ENCODE data around the gene IL4I1. TPM values are rescaled to one million over a fixed set of nuclear protein-coding genes. Genes with fewer than 3 reads are reported as not detected.

IL4I1 gene
- total and polyA plus RNA-seq, 2 experiments from 2014 or later = 0.66 TPM; not detected in 1

- Histone ChIP-seq H2AFZ (no peak overlapping the region), H3K27ac (no peak overlapping the region), H3K27me3 (replicated peaks; ENCODE audit: insufficient read depth) (no peaks in the 10 kb centered on the region), H3K4me1 (ENCODE audit: insufficient read depth) (no peaks in the 10 kb centered on the region), H3K79me2 (ENCODE audit: insufficient read depth) (no peaks in the 10 kb centered on the region), H3K9me3 (ENCODE audit: low read depth) (no peaks in the 10 kb centered on the region), H3F3A (ENCODE audit: insufficient read depth) (peaks cover 6% of the 10 kb centered on the region; the same call in 1 of the 2 replicates), H3K9ac (no peak overlapping the region), H3K9me2 (ENCODE audit: insufficient read depth) (no peaks in the 10 kb centered on the region), H3K36me3 (ENCODE audit: low read depth) (peaks cover 11% of the 10 kb centered on the region; the same call in 1 of the 2 replicates), H3K4me3 (no peak overlapping the region), H3K4me2 (ENCODE audit: unreplicated experiment) (no peak overlapping the region), H4K20me1 (ENCODE audit: insufficient read depth) (no peaks in the 10 kb centered on the region)
- no peak for TF ChIP-seq EZH2phosphoT487 (IDR thresholded peaks at IDR 0.05; ENCODE audit: insufficient read depth, low read depth)
- no peak for TF ChIP-seq EZH2 (IDR thresholded peaks at IDR 0.05; ENCODE audit: insufficient read depth, poor library complexity, severe bottlenecking)
- 83 to 91% methylated on average over 11 of the region's 11 CpGs for WGBS, 2 experiments (ENCODE audit: low coverage in 1 of 2, low lambda C conversion rate in 2 of 2, missing lambda C conversion rate in 2 of 2)
- in situ Hi-C loops (cut with MboI) = no loop called here
- no peak for DNase-seq
Measured at GRCh38 chr19:49840321-49840720, 56.4 kb downstream of the IL4I1 start.

- Histone ChIP-seq H3K27ac (no peak overlapping the region), H3K9me2 (ENCODE audit: insufficient read depth) (no peaks in the 10 kb centered on the region), H3K9ac (no peak overlapping the region), H3K9me3 (ENCODE audit: low read depth) (no peaks in the 10 kb centered on the region), H3K4me3 (no peak overlapping the region), H3K36me3 (ENCODE audit: low read depth) (peaks cover 11% of the 10 kb centered on the region; the same call in 1 of the 2 replicates), H2AFZ (no peak overlapping the region), H4K20me1 (ENCODE audit: insufficient read depth) (no peaks in the 10 kb centered on the region), H3K79me2 (ENCODE audit: insufficient read depth) (no peaks in the 10 kb centered on the region), H3K4me2 (ENCODE audit: unreplicated experiment) (no peak overlapping the region), H3K27me3 (replicated peaks; ENCODE audit: insufficient read depth) (no peaks in the 10 kb centered on the region), H3F3A (ENCODE audit: insufficient read depth) (0 out of 2 replicates have a peak, but pooled peaks cover 6% of the 10 kb centered on the region), H3K4me1 (ENCODE audit: insufficient read depth) (no peaks in the 10 kb centered on the region)
- WGBS, 2 experiments (ENCODE audit: low coverage in 1 of 2, low lambda C conversion rate in 2 of 2, missing lambda C conversion rate in 2 of 2) = 76 to 79% methylated on average over 11 of the region's 11 CpGs
- in situ Hi-C loops (cut with MboI) = no loop called here
- DNase-seq = no peak
- no peak for TF ChIP-seq EZH2 (IDR thresholded peaks at IDR 0.05; ENCODE audit: insufficient read depth, poor library complexity, severe bottlenecking)
- no peak for TF ChIP-seq EZH2phosphoT487 (IDR thresholded peaks at IDR 0.05; ENCODE audit: insufficient read depth, low read depth)
Measured at GRCh38 chr19:49839713-49840112, 57.0 kb downstream of the IL4I1 start.

Small RNAs within 50 kb of the gene (microRNA-seq; reads per million reads assigned to microRNA genes)
- gene MIR4749 (ENCODE audit: borderline number of aligned reads) = 2.6 reads per million
- 2.6 reads per million for gene MIR4750 (ENCODE audit: borderline number of aligned reads)

Small RNAs within 50 kb of the gene (small RNA-seq; reads per million reads assigned to genes)
- not detected for gene MIR4749 (ENCODE audit: low read depth, low replicate concordance)

Other genes with a start within 250 kb of the IL4I1 start
- gene IRF3, start 231.0 kb downstream of the IL4I1 start, total RNA-seq (2014; rRNA removed; shearing (Covaris generic)) = 50.0 and 55.6 TPM in 2 replicates
- gene IRF3, start 231.0 kb downstream of the IL4I1 start, polyA plus RNA-seq (2016; fragmentation: Nextera tagmentation; extraction: Ambion mirVana) = 28.6 and 28.8 TPM in 2 replicates
- 4.3 and 9.5 TPM in 2 replicates for gene BCL2L12, start 231.0 kb downstream of the IL4I1 start, total RNA-seq (2014; rRNA removed; shearing (Covaris generic))
- 16.6 and 16.7 TPM in 2 replicates for gene BCL2L12, start 231.0 kb downstream of the IL4I1 start, polyA plus RNA-seq (2016; fragmentation: Nextera tagmentation; extraction: Ambion mirVana)
- 192 and 225 TPM in 2 replicates for gene PRMT1, start 219.6 kb downstream of the IL4I1 start, total RNA-seq (2014; rRNA removed; shearing (Covaris generic))
- gene PRMT1, start 219.6 kb downstream of the IL4I1 start, polyA plus RNA-seq (2016; fragmentation: Nextera tagmentation; extraction: Ambion mirVana) = 164 and 173 TPM in 2 replicates
- 0.25 TPM in 1 of 2 replicates, not detected in the other for gene ADM5, start 207.3 kb downstream of the IL4I1 start, total RNA-seq (2014; rRNA removed; shearing (Covaris generic))
- 0.10 TPM in 1 of 2 replicates, not detected in the other for gene ADM5, start 207.3 kb downstream of the IL4I1 start, polyA plus RNA-seq (2016; fragmentation: Nextera tagmentation; extraction: Ambion mirVana)
- gene CPT1C, start 205.8 kb downstream of the IL4I1 start, total RNA-seq (2014; rRNA removed; shearing (Covaris generic)) = 11.7 and 16.6 TPM in 2 replicates
- gene CPT1C, start 205.8 kb downstream of the IL4I1 start, polyA plus RNA-seq (2016; fragmentation: Nextera tagmentation; extraction: Ambion mirVana) = 14.3 and 16.8 TPM in 2 replicates
- 0.38 and 2.1 TPM in 2 replicates for gene TSKS, start 133.6 kb downstream of the IL4I1 start, total RNA-seq (2014; rRNA removed; shearing (Covaris generic))
- gene TSKS, start 133.6 kb downstream of the IL4I1 start, polyA plus RNA-seq (2016; fragmentation: Nextera tagmentation; extraction: Ambion mirVana) = 0.31 and 0.93 TPM in 2 replicates
- 118 and 124 TPM in 2 replicates for gene AP2A1, start 129.9 kb downstream of the IL4I1 start, total RNA-seq (2014; rRNA removed; shearing (Covaris generic))
- gene AP2A1, start 129.9 kb downstream of the IL4I1 start, polyA plus RNA-seq (2016; fragmentation: Nextera tagmentation; extraction: Ambion mirVana) = 64.2 and 64.9 TPM in 2 replicates
- gene FUZ, start 83.6 kb downstream of the IL4I1 start, total RNA-seq (2014; rRNA removed; shearing (Covaris generic)) = 17.7 and 21.1 TPM in 2 replicates
- 11.7 and 15.1 TPM in 2 replicates for gene FUZ, start 83.6 kb downstream of the IL4I1 start, polyA plus RNA-seq (2016; fragmentation: Nextera tagmentation; extraction: Ambion mirVana)
- gene MED25, start 78.6 kb downstream of the IL4I1 start, total RNA-seq (2014; rRNA removed; shearing (Covaris generic)) = 21.8 and 24.2 TPM in 2 replicates
- 17.4 and 21.9 TPM in 2 replicates for gene MED25, start 78.6 kb downstream of the IL4I1 start, polyA plus RNA-seq (2016; fragmentation: Nextera tagmentation; extraction: Ambion mirVana)
- gene PTOV1, start 45.7 kb downstream of the IL4I1 start, total RNA-seq (2014; rRNA removed; shearing (Covaris generic)) = 53.1 and 88.0 TPM in 2 replicates
- 88.9 and 91.7 TPM in 2 replicates for gene PTOV1, start 45.7 kb downstream of the IL4I1 start, polyA plus RNA-seq (2016; fragmentation: Nextera tagmentation; extraction: Ambion mirVana)
- gene PNKP, start 29.3 kb downstream of the IL4I1 start, total RNA-seq (2014; rRNA removed; shearing (Covaris generic)) = 31.5 and 35.9 TPM in 2 replicates
- 32.7 and 42.2 TPM in 2 replicates for gene PNKP, start 29.3 kb downstream of the IL4I1 start, polyA plus RNA-seq (2016; fragmentation: Nextera tagmentation; extraction: Ambion mirVana)
- 11.6 and 17.3 TPM in 2 replicates for gene AKT1S1, start 19.5 kb downstream of the IL4I1 start, total RNA-seq (2014; rRNA removed; shearing (Covaris generic))
- gene AKT1S1, start 19.5 kb downstream of the IL4I1 start, polyA plus RNA-seq (2016; fragmentation: Nextera tagmentation; extraction: Ambion mirVana) = 60.4 and 65.2 TPM in 2 replicates
- 6.3 and 6.6 TPM in 2 replicates for gene TBC1D17, start 19.2 kb downstream of the IL4I1 start, total RNA-seq (2014; rRNA removed; shearing (Covaris generic))
- gene TBC1D17, start 19.2 kb downstream of the IL4I1 start, polyA plus RNA-seq (2016; fragmentation: Nextera tagmentation; extraction: Ambion mirVana) = 32.4 and 33.0 TPM in 2 replicates
- gene ATF5, start 32.3 kb upstream of the IL4I1 start, total RNA-seq (2014; rRNA removed; shearing (Covaris generic)) = 8.9 and 19.1 TPM in 2 replicates
- gene ATF5, start 32.3 kb upstream of the IL4I1 start, polyA plus RNA-seq (2016; fragmentation: Nextera tagmentation; extraction: Ambion mirVana) = 8.0 and 8.9 TPM in 2 replicates
- 35.1 and 41.6 TPM in 2 replicates for gene NUP62, start 32.6 kb upstream of the IL4I1 start, total RNA-seq (2014; rRNA removed; shearing (Covaris generic))
- gene NUP62, start 32.6 kb upstream of the IL4I1 start, polyA plus RNA-seq (2016; fragmentation: Nextera tagmentation; extraction: Ambion mirVana) = 38.4 and 38.5 TPM in 2 replicates
- not detected in 2 replicates for gene SIGLEC11, start 64.3 kb upstream of the IL4I1 start, total RNA-seq (2014; rRNA removed; shearing (Covaris generic))
- gene SIGLEC11, start 64.3 kb upstream of the IL4I1 start, polyA plus RNA-seq (2016; fragmentation: Nextera tagmentation; extraction: Ambion mirVana) = not detected in 2 replicates
- 25.4 and 45.6 TPM in 2 replicates for gene VRK3, start 128.5 kb upstream of the IL4I1 start, total RNA-seq (2014; rRNA removed; shearing (Covaris generic))
- 30.8 and 32.2 TPM in 2 replicates for gene VRK3, start 128.5 kb upstream of the IL4I1 start, polyA plus RNA-seq (2016; fragmentation: Nextera tagmentation; extraction: Ambion mirVana)
- 6.6 and 12.5 TPM in 2 replicates for gene ZNF473, start 129.1 kb upstream of the IL4I1 start, total RNA-seq (2014; rRNA removed; shearing (Covaris generic))
- gene ZNF473, start 129.1 kb upstream of the IL4I1 start, polyA plus RNA-seq (2016; fragmentation: Nextera tagmentation; extraction: Ambion mirVana) = 4.5 and 5.0 TPM in 2 replicates